BE2C (cell line): ENCODE data around the gene TNKS2.
A peak's percentile ranks its signal among the peaks of the same experiment; 100 is the strongest.

Source experiments
- DNase-seq: peaks from one replicate; pipeline ENCODE4 v3.0.0-alpha.2; 2020
- H3K27me3 ChIP-seq: fragments of 250-450 bp; sonication (Bioruptor Pico); 2 replicates; pipeline ENCODE4 v1.5.1; 2020; ENCODE audit warnings: mild to moderate bottlenecking
- H3K36me3 ChIP-seq: fragments of 250-450 bp; sonication (Bioruptor Pico); 2 replicates; pipeline ENCODE4 v1.5.1; 2020; ENCODE audit warnings: mild to moderate bottlenecking
- H3K4me1 ChIP-seq: fragments of 250-450 bp; sonication (Bioruptor Pico); 2 replicates; pipeline ENCODE4 v1.5.1; 2020
- H3K4me3 ChIP-seq: 2 replicates; pipeline ENCODE4 v1.5.1; 2011; ENCODE audit warnings: low read depth, low read length
- H3K9me3 ChIP-seq: fragments of 250-450 bp; sonication (Bioruptor Pico); 2 replicates; pipeline ENCODE4 v1.5.1; 2020
- CTCF ChIP-seq: IDR thresholded peaks from 2 replicates; pipeline ENCODE4 v1.5.1; 2012; ENCODE audit warnings: mild to moderate bottlenecking, low read depth, low read length

Gene TNKS2

GRCh38 chr10:91838199-91838598, 40.0 kb downstream of the TNKS2 start:
- Histone ChIP-seq H3K4me1 (peaks cover 11% of the 10 kb centered on the region), H3K9me3 (no peaks in the 10 kb centered on the region), H3K4me3 (no peak overlapping the region), H3K27me3 (no peaks in the 10 kb centered on the region), H3K36me3 (peaks cover 58% of the 10 kb centered on the region)
- DNase-seq = peak; percentile 24
- TF ChIP-seq CTCF = no peak

GRCh38 chr10:91843083-91843482, 44.9 kb downstream of the TNKS2 start:
- H3K36me3 ChIP-seq = peaks cover 63% of the 10 kb centered on the region
- H3K4me3 ChIP-seq = no peak overlapping the region
- TF ChIP-seq CTCF = no peak
- no peaks in the 10 kb centered on the region for H3K9me3 ChIP-seq
- H3K27me3 ChIP-seq = no peaks in the 10 kb centered on the region
- peaks cover 9% of the 10 kb centered on the region for H3K4me1 ChIP-seq
- no peak for DNase-seq

- peaks cover 27% of the 10 kb centered on the region for H3K36me3 ChIP-seq
- no peaks in the 10 kb centered on the region for H3K9me3 ChIP-seq
- H3K4me3 ChIP-seq = no peak overlapping the region
- peaks cover 6% of the 10 kb centered on the region; the same call in 1 of the 2 replicates for H3K4me1 ChIP-seq
- TF ChIP-seq CTCF = peak; percentile 58
- no peaks in the 10 kb centered on the region for H3K27me3 ChIP-seq
- no peak for DNase-seq
Observed at GRCh38 chr10:91856637-91857036, 58.4 kb downstream of the TNKS2 start.

GRCh38 chr10:91860885-91861284, 62.7 kb downstream of the TNKS2 start:
- Histone ChIP-seq H3K9me3 (no peaks in the 10 kb centered on the region), H3K36me3 (peaks cover 30% of the 10 kb centered on the region), H3K4me3 (no peak overlapping the region), H3K4me1 (peaks cover 6% of the 10 kb centered on the region; the same call in 1 of the 2 replicates), H3K27me3 (no peaks in the 10 kb centered on the region)
- DNase-seq = no peak
- TF ChIP-seq CTCF = no peak

GRCh38 chr10:91864099-91864498, 65.9 kb downstream of the TNKS2 start:
- TF ChIP-seq CTCF = no peak
- no peaks in the 10 kb centered on the region for H3K9me3 ChIP-seq
- DNase-seq = no peak
- no peaks in the 10 kb centered on the region for H3K27me3 ChIP-seq
- H3K4me1 ChIP-seq = no peaks in the 10 kb centered on the region
- H3K4me3 ChIP-seq = no peak overlapping the region
- H3K36me3 ChIP-seq = peaks cover 23% of the 10 kb centered on the region

GRCh38 chr10:91864744-91865143, 66.5 kb downstream of the TNKS2 start:
- H3K4me1 ChIP-seq = no peaks in the 10 kb centered on the region
- H3K36me3 ChIP-seq = peaks cover 19% of the 10 kb centered on the region
- no peaks in the 10 kb centered on the region for H3K9me3 ChIP-seq
- no peaks in the 10 kb centered on the region for H3K27me3 ChIP-seq
- no peak overlapping the region for H3K4me3 ChIP-seq
- no peak for DNase-seq
- no peak for TF ChIP-seq CTCF
